ENCODE measurements around the gene TNFSF4. TPM values are rescaled to one million over a fixed set of nuclear protein-coding genes. Genes with fewer than 3 reads are reported as not detected.

The TNFSF4 gene
- total RNA-seq, 2 donors from 2014 or later, result 0.44 to 1.1 TPM

GRCh38 chr1:173245892-173246291 lies 38.8 kb upstream of the TNFSF4 start:
- no peak overlapping the region for H3K4me3 ChIP-seq
- TF ChIP-seq, protein P1, sequence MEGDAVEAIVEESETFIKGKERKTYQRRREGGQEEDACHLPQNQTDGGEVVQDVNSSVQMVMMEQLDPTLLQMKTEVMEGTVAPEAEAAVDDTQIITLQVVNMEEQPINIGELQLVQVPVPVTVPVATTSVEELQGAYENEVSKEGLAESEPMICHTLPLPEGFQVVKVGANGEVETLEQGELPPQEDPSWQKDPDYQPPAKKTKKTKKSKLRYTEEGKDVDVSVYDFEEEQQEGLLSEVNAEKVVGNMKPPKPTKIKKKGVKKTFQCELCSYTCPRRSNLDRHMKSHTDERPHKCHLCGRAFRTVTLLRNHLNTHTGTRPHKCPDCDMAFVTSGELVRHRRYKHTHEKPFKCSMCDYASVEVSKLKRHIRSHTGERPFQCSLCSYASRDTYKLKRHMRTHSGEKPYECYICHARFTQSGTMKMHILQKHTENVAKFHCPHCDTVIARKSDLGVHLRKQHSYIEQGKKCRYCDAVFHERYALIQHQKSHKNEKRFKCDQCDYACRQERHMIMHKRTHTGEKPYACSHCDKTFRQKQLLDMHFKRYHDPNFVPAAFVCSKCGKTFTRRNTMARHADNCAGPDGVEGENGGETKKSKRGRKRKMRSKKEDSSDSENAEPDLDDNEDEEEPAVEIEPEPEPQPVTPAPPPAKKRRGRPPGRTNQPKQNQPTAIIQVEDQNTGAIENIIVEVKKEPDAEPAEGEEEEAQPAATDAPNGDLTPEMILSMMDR (IDR thresholded peaks at IDR 0.05), result no peak
- DNase-seq, result no peak
- no peaks in the 10 kb centered on the region for H3K27me3 ChIP-seq
- no peak overlapping the region for H3K9ac ChIP-seq (ENCODE audit: low read depth in 2 of 2, low read length in 2 of 2)
- no peaks in the 10 kb centered on the region for H3K9me3 ChIP-seq
- H3K4me1 ChIP-seq, result no peaks in the 10 kb centered on the region
- no peak overlapping the region for H3K27ac ChIP-seq
- intact Hi-C loops (cut with DNase I), result no loop called here
- H3K36me3 ChIP-seq, result no peaks in the 10 kb centered on the region

DNA sequence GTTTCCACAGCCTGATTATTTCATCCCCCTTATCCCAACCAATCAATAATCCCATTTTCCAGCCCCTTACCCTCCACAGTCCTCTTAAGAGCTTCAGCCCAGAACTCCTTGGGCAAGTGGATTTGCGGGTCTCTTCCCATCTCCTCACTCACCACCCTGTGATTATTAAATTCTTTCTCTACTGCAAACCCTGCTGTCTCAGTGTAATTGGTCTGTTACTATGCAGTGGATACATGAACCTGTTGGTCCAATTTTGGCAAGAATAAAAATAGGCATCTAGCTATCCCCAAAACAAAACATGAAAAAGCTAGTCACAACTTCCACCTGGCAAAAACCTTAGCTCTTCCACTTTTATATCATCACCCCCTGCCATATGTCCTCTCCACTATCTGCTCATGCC lies 36.2 kb upstream of the TNFSF4 start:
- no peaks in the 10 kb centered on the region for H3K9me3 ChIP-seq
- no peaks in the 10 kb centered on the region for H3K36me3 ChIP-seq
- no peaks in the 10 kb centered on the region for H3K27me3 ChIP-seq
- intact Hi-C loops (cut with DNase I), result no loop called here
- H3K4me3 ChIP-seq, result no peak overlapping the region
- no peak overlapping the region for H3K27ac ChIP-seq
- H3K9ac ChIP-seq (ENCODE audit: low read depth in 2 of 2, low read length in 2 of 2), result no peak overlapping the region
- no peak for DNase-seq
- TF ChIP-seq, protein P1 (IDR thresholded peaks at IDR 0.05), result no peak
- no peaks in the 10 kb centered on the region for H3K4me1 ChIP-seq

DNA sequence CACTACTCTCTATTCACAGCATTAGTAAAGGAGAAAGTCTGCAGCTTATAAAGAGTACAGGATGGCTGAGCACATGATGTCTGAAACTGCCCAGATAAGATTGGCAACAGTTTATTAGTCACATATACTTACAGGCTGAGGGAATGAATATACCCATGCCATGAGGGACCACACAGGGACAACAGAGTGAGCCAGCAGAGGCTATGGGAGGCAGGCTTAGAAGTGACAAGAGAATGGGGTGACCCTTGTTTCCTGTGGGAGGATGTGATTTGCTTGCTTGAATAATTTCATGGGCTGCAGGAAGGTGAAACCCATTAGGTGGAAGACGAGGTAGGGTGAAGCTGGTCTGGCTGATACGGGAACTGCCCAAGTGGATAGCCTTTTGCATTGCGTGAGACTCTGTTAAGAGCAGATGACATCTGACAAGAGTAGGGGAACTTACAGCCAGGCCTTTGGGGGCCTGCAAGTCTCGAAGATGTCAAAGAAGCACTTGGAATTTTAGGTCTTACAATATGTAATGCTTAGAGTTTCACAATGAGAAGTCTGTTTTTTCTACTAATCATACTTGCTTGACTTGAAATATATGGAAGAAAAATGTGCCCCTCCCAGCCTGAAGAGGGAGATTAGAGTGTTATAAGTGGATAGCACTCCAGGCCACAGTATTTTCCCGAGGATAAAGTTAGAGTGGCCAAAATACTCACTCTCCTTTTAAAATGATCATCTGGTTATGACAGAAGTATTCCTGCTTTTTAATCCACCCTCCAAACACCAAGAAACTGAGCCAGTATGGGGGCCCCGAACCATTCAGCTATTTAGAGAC lies 34.6 kb upstream of the TNFSF4 start:
- Histone ChIP-seq H3K9ac (ENCODE audit: low read depth in 2 of 2, low read length in 2 of 2) (no peak overlapping the region), H3K9me3 (no peaks in the 10 kb centered on the region), H3K27me3 (no peaks in the 10 kb centered on the region), H3K4me1 (no peaks in the 10 kb centered on the region), H3K36me3 (no peaks in the 10 kb centered on the region), H3K4me3 (no peak overlapping the region), H3K27ac (no peak overlapping the region)
- intact Hi-C loops (cut with DNase I), result no loop called here
- DNase-seq, result no peak
- TF ChIP-seq, protein P1 (IDR thresholded peaks at IDR 0.05), result no peak

GRCh38 chr1:173240609-173241008 lies 33.5 kb upstream of the TNFSF4 start:
- no peaks in the 10 kb centered on the region for H3K4me1 ChIP-seq
- no peaks in the 10 kb centered on the region for H3K9me3 ChIP-seq
- H3K36me3 ChIP-seq, result no peaks in the 10 kb centered on the region
- intact Hi-C loops (cut with DNase I), result no loop called here
- no peaks in the 10 kb centered on the region for H3K27me3 ChIP-seq
- TF ChIP-seq, protein P1 (IDR thresholded peaks at IDR 0.05), result no peak
- H3K4me3 ChIP-seq, result no peak overlapping the region
- H3K27ac ChIP-seq, result no peak overlapping the region
- no peak for DNase-seq
- no peak overlapping the region for H3K9ac ChIP-seq (ENCODE audit: low read depth in 2 of 2, low read length in 2 of 2)

GRCh38 chr1:173239058-173239457 lies 31.9 kb upstream of the TNFSF4 start:
- no peaks in the 10 kb centered on the region for H3K9me3 ChIP-seq
- no peaks in the 10 kb centered on the region for H3K27me3 ChIP-seq
- DNase-seq, result no peak
- no peaks in the 10 kb centered on the region for H3K36me3 ChIP-seq
- no peak overlapping the region for H3K27ac ChIP-seq
- no peak overlapping the region for H3K9ac ChIP-seq (ENCODE audit: low read depth in 2 of 2, low read length in 2 of 2)
- TF ChIP-seq, protein P1 (IDR thresholded peaks at IDR 0.05), result no peak
- no peak overlapping the region for H3K4me3 ChIP-seq
- no peaks in the 10 kb centered on the region for H3K4me1 ChIP-seq
- intact Hi-C loops (cut with DNase I), result no loop called here
